Measurements from ENCODE around the gene RAP1GAP2.

DNA sequence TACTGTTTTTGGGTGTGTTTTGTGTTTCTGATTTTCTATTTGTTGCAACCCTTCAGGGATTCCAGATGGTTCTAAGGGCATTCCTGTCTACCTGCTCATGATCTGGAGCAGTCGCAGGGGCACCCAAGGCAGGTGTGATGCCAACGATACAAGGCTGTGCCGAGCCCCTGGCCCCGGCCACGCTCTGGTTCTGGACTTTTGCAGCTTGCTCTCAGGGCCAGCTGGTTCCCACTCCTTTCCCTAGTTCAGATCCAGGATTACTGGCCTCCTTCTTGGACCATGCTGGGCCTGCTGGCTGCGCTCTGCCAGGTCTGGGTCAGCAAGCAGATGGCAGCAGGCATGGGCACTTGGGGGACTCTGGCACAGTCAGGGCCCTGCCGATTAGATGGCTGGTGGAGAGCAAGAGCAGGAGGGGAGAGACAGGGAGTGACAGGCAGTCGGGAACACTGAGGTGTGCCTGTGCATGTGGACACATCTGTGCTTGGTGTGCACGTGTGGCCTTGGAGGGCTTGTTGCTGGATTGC lies 15.2 kb upstream of the RAP1GAP2 start:
- TF ChIP-seq, protein P1, sequence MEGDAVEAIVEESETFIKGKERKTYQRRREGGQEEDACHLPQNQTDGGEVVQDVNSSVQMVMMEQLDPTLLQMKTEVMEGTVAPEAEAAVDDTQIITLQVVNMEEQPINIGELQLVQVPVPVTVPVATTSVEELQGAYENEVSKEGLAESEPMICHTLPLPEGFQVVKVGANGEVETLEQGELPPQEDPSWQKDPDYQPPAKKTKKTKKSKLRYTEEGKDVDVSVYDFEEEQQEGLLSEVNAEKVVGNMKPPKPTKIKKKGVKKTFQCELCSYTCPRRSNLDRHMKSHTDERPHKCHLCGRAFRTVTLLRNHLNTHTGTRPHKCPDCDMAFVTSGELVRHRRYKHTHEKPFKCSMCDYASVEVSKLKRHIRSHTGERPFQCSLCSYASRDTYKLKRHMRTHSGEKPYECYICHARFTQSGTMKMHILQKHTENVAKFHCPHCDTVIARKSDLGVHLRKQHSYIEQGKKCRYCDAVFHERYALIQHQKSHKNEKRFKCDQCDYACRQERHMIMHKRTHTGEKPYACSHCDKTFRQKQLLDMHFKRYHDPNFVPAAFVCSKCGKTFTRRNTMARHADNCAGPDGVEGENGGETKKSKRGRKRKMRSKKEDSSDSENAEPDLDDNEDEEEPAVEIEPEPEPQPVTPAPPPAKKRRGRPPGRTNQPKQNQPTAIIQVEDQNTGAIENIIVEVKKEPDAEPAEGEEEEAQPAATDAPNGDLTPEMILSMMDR (IDR thresholded peaks at IDR 0.05) = no peak
- TF ChIP-seq POLR2AphosphoS5 (IDR thresholded peaks at IDR 0.05; ENCODE audit: insufficient read depth in 1 of 2, low read depth in 1 of 2) (no peak), POLR2A (IDR thresholded peaks at IDR 0.05) (no peak)
